ENCODE measurements around the gene RPL4. TPM values are rescaled to one million over a fixed set of nuclear protein-coding genes. Genes with fewer than 3 reads are reported as not detected.

Gene RPL4
- total and polyA plus RNA-seq, 2 of the 8 experiments (the other 6 are each of a cell fraction or from before 2014, with no cell fraction given), result 3,950 to 3,973 TPM

- Histone ChIP-seq H3K56ac (replicated peaks; ENCODE audit: insufficient read length, low read depth, low read length) (no peak overlapping the region), H4K91ac (replicated peaks; ENCODE audit: insufficient read length, low read length) (no peak overlapping the region), H4K20me1 (replicated peaks in 1 of 2; ENCODE audit: control insufficient read depth in 1 of 2, insufficient read depth in 2 of 2, low read length in 2 of 2) (peaks cover 0 to 3% of the 10 kb centered on the region in 2 experiments), H3K36me3 (ENCODE audit: control insufficient read depth in 2 of 4, insufficient read depth in 4 of 4, low read length in 3 of 4) (no peaks in the 10 kb centered on the region), H3K79me2 (ENCODE audit: control insufficient read depth in 1 of 2, insufficient read depth in 2 of 2, low read length in 2 of 2) (peaks cover 0 to 24% of the 10 kb centered on the region in 2 experiments; a peak in 1 of 4 replicates), H3K9me3 (ENCODE audit: insufficient read depth in 2 of 2, low read depth in 1 of 2, low read length in 1 of 2) (no peaks in the 10 kb centered on the region), H2AFZ (ENCODE audit: low read length) (no peak overlapping the region), H3K18ac (ENCODE audit: extremely low read depth, low read length) (no peak overlapping the region), H3K23ac (ENCODE audit: insufficient read length) (no peak overlapping the region), H2BK5ac (ENCODE audit: low read depth, low read length) (no peak overlapping the region), H3K9ac (replicated peaks in 1 of 4; ENCODE audit: extremely low read depth in 1 of 4, low read depth in 3 of 4, low read length in 3 of 4) (no peak overlapping the region), H3K79me1 (ENCODE audit: low read depth, low read length) (peaks cover 3% of the 10 kb centered on the region; the same call in 1 of the 2 replicates), H3K27me3 (replicated peaks in 1 of 4; ENCODE audit: control insufficient read depth in 3 of 4, extremely low read depth in 1 of 4, insufficient read depth in 3 of 4, low read length in 3 of 4) (no peaks in the 10 kb centered on the region), H2BK20ac (ENCODE audit: low read length) (0 out of 2 replicates have a peak overlapping the region, but pooled peaks have one; percentile 53), H3K4ac (replicated peaks; ENCODE audit: insufficient read length, low read depth, low read length) (no peak overlapping the region), H4K8ac (ENCODE audit: extremely low read depth, insufficient read depth, low read length) (no peak overlapping the region), H3K4me1 (replicated peaks in 1 of 4; ENCODE audit: control insufficient read depth in 3 of 4, insufficient read depth in 4 of 4, low read length in 3 of 4) (peaks cover 23 to 58% (median 44%) of the 10 kb centered on the region in 4 experiments), H3K27ac (ENCODE audit: low read depth, low read length) (no peak overlapping the region), H2BK15ac (ENCODE audit: low read length) (no peak overlapping the region), H2AK5ac (ENCODE audit: low read depth, low read length) (no peak overlapping the region; the same call in 1 of the 2 replicates), H3K4me2 (ENCODE audit: insufficient read depth in 1 of 2, low read depth in 2 of 2, low read length in 2 of 2) (peak overlapping the region in 1 of 2 experiments; percentile 78; a peak in 2 of 4 replicates), H2BK12ac (ENCODE audit: low read depth, low read length) (no peak overlapping the region), H3K23me2 (ENCODE audit: low read depth, low read length) (no peaks in the 10 kb centered on the region), H4K5ac (ENCODE audit: insufficient read length, low read depth, low read length) (peak overlapping the region; percentile 25), H3K4me3 (ENCODE audit: extremely low read depth in 1 of 4, insufficient read depth in 2 of 4, low read depth in 3 of 4, low read length in 4 of 4) (peak overlapping the region in 1 of 4 experiments; percentile 18; a peak in 2 of 8 replicates), H2BK120ac (replicated peaks; ENCODE audit: low read depth, low read length) (no peak overlapping the region), H3K14ac (ENCODE audit: insufficient read length) (no peak overlapping the region)
- DNase-seq (ENCODE audit: low read depth in 1 of 2, low spot score in 2 of 2) (no peak), FAIRE-seq (no peak)
- ChIA-PET CTCF (ENCODE audit: partially characterized antibody) (interaction anchor here (0.6 to 5.4 kb wide), 8 partner anchors 11 to 362 kb away, joined by 3 to 40 read pairs (median 4); partner anchors contain the start of genes MAP2K1 and SNAPC5), POLR2A (ENCODE audit: partially characterized antibody) (interaction anchor here (1.5 to 3.1 kb wide), 7 partner anchors 10 to 29 kb away, joined by 3 to 24 read pairs (median 9); partner anchors contain the start of genes RPL4, SNAPC5 and ZWILCH)
- WGBS, 2 experiments (ENCODE audit: extremely low coverage in 1 of 2, insufficient coverage in 1 of 2, insufficient read length in 1 of 2, insufficient replicate concordance in 2 of 2, low coverage in 1 of 2, low lambda C conversion rate in 2 of 2, missing lambda C conversion rate in 1 of 2), result 75% methylated on average over 3 of the region's 3 CpGs; no CpG with 5 or more reads in 1 of the 2 experiments
- TF ChIP-seq SAP30 (IDR thresholded peaks at IDR 0.05; ENCODE audit: insufficient read depth, insufficient replicate concordance, low read length) (no peak), CHD1 (IDR thresholded peaks at IDR 0.05; ENCODE audit: low read depth, low read length) (no peak), EGR1 (IDR thresholded peaks at IDR 0.05; ENCODE audit: borderline replicate concordance, low read depth, low read length) (no peak), USF2 (IDR thresholded peaks at IDR 0.05; ENCODE audit: low read length) (no peak), HDAC2 (IDR thresholded peaks at IDR 0.05; ENCODE audit: borderline replicate concordance in 1 of 2, low read depth in 2 of 2, low read length in 2 of 2) (no peak), CTBP2 (IDR thresholded peaks at IDR 0.05; ENCODE audit: borderline replicate concordance, insufficient read depth, insufficient read length, low read length) (no peak), RFX5 (IDR thresholded peaks at IDR 0.05; ENCODE audit: borderline replicate concordance, low read depth, low read length) (no peak), CBX5 (IDR thresholded peaks at IDR 0.05; ENCODE audit: low read depth, low read length) (no peak)
These were observed 29.7 kb downstream of the RPL4 start for GRCh38 chr15:66474963-66475362.
